ENCODE measurements around the gene LTB4R. TPM values are rescaled to one million over a fixed set of nuclear protein-coding genes. Genes with fewer than 3 reads are reported as not detected.

Gene LTB4R
- total RNA-seq, 2 donors from 2014 or later, result 8.9 to 13.1 TPM

DNA sequence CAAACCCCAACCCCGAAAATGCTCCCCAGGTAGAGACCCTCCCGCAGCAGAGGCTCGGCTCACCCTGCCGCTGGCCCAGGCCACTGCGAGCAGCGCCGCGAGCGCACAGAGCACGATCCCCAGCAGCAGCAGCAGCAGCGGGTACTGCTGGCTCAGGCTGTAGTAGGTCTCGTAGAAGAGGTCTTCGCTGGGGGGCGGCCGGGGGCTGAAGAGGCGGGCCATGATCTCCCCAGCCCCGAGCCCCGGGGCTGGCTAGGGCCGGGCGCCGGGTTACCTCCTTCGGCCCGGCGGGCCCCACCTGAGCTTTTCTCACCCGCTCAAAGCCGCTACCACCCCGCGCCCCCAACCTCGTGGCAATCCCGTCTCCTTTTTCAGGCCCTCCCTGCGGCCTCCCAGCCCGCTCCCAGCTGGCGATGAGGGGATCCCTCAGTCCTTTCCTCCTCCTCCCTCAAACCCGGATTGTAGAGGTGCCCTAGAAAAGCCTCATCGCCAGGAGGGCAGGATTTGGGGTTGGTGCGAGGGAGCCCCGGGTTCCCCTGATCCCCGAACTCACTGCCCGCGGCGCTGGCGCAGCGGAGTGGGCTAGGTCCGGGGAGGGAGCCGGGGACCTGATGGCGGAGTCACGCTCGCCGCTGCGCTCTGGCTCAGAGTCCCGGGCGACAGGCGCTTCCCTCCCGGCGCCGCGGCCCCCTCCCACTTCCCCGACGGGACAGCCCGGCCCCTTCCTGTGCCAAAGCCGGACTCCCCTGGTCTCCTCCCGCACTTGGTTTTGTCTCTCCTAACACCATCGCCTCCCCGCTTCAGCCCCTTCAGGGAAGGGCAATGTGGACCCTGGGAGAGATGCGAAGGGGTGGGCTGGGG is 23.4 kb downstream of the LTB4R start, which contains the start of gene ADCY4:
TSS of gene ADCY4 (minus strand) at position 641 of the 861 bp plus-strand sequence. CDS start at position 222, 419 bp downstream.
- H3K9me3 ChIP-seq, result no peaks in the 10 kb centered on the region
- TF ChIP-seq, protein P1, sequence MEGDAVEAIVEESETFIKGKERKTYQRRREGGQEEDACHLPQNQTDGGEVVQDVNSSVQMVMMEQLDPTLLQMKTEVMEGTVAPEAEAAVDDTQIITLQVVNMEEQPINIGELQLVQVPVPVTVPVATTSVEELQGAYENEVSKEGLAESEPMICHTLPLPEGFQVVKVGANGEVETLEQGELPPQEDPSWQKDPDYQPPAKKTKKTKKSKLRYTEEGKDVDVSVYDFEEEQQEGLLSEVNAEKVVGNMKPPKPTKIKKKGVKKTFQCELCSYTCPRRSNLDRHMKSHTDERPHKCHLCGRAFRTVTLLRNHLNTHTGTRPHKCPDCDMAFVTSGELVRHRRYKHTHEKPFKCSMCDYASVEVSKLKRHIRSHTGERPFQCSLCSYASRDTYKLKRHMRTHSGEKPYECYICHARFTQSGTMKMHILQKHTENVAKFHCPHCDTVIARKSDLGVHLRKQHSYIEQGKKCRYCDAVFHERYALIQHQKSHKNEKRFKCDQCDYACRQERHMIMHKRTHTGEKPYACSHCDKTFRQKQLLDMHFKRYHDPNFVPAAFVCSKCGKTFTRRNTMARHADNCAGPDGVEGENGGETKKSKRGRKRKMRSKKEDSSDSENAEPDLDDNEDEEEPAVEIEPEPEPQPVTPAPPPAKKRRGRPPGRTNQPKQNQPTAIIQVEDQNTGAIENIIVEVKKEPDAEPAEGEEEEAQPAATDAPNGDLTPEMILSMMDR (IDR thresholded peaks at IDR 0.05), result no peak
- H3K36me3 ChIP-seq, result no peaks in the 10 kb centered on the region
- peak within 1 kb of the TSS; percentile 64 for H3K4me3 ChIP-seq
- peaks cover 22 to 36% of the 10 kb centered on the region in 2 donors for H3K4me1 ChIP-seq (ENCODE audit: control insufficient read depth in 1 of 2, low read depth in 2 of 2)
- DNase-seq (ENCODE audit: low spot score) (no peak), ATAC-seq (ENCODE audit: insufficient number of reproducible peaks, low FRiP score, low read depth) (no peak)
- H3K27ac ChIP-seq, result no peak within 1 kb of the TSS
- peaks cover 3% of the 10 kb centered on the region for H3K27me3 ChIP-seq (replicated peaks; ENCODE audit: insufficient read depth)

DNA sequence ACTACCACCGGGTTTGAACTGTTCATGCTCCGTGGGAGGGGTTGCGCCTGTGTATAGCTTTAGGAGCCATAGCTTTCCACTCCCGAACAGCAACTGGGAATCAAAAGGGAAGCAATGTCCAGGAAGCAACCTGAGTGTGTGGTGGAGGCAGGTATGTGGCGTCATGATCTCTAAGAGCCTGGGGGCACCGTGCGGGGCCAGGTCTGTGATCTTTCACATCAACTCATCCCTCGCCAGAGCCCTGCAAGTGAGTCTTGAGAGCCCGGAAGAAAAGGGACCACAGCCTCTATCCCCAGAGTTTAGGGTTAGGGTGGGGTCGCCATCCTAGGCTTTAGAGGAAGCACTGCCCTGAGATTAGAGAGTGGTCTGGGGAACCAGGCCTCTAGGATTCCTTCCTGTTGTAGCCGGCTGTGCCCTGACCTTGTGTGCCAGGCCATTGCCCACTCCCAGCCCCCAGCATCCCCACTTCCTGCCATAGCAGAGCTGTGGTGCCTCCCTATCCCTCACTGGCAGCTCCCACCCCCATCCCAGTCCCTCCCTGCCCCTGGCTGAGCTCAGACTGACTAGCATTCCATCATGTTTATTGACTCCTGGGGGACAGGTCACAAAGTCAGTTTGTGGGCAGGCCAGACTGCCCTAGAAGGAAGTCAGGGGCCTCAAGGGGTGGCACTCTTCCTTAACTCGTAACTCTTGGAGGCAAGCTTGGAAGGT is 24.3 kb downstream of the LTB4R start:
- H3K36me3 ChIP-seq, result no peaks in the 10 kb centered on the region
- no peak overlapping the region for H3K27ac ChIP-seq
- no peak overlapping the region for H3K4me3 ChIP-seq
- ATAC-seq (ENCODE audit: insufficient number of reproducible peaks, low FRiP score, low read depth) (no peak), DNase-seq (ENCODE audit: low spot score) (no peak)
- peaks cover 22 to 36% of the 10 kb centered on the region in 2 donors for H3K4me1 ChIP-seq (ENCODE audit: control insufficient read depth in 1 of 2, low read depth in 2 of 2)
- TF ChIP-seq, protein P1 (IDR thresholded peaks at IDR 0.05), result no peak
- peaks cover 3% of the 10 kb centered on the region for H3K27me3 ChIP-seq (replicated peaks; ENCODE audit: insufficient read depth)
- H3K9me3 ChIP-seq, result no peaks in the 10 kb centered on the region

DNA sequence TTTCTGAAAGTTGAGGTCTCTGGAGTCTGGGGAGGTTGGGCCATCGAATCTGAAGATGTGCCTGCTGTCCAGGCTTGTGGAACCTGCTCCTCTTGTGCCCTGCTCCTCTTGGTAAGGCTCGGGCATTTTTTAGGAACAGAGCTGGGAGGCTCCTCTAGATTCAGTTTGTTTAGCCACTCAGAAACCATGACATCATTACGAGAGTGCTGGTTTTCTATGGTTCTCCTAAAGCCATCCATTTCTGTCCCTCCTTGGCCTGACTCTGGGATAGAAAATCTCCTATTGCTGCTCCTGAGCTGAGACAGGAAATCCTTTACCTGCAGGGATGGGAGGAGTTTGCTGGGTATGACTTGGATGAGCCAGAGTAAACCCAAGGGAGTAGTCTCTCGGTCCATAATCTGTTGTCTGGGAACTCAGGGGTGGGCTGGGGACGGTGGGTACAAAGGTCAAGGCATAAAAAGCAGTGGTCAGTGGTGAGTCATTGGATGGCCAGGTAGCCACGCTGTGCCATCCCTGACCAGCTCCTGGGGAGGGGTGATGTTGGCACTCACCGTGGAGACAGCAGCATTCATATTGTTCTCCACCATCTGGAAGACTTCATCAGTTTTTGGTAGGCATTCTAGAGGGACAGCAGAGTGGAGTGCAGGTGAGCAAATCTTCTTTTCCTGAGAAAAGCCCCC is 26.0 kb downstream of the LTB4R start:
- Histone ChIP-seq H3K27me3 (replicated peaks; ENCODE audit: insufficient read depth) (peaks cover 3% of the 10 kb centered on the region), H3K4me1 (ENCODE audit: control insufficient read depth in 1 of 2, low read depth in 2 of 2) (peaks cover 21 to 28% of the 10 kb centered on the region in 2 donors), H3K36me3 (no peaks in the 10 kb centered on the region), H3K27ac (no peak overlapping the region), H3K9me3 (no peaks in the 10 kb centered on the region), H3K4me3 (no peak overlapping the region)
- DNase-seq (ENCODE audit: low spot score) (no peak), ATAC-seq (ENCODE audit: insufficient number of reproducible peaks, low FRiP score, low read depth) (no peak)
- TF ChIP-seq, protein P1 (IDR thresholded peaks at IDR 0.05), result no peak

DNA sequence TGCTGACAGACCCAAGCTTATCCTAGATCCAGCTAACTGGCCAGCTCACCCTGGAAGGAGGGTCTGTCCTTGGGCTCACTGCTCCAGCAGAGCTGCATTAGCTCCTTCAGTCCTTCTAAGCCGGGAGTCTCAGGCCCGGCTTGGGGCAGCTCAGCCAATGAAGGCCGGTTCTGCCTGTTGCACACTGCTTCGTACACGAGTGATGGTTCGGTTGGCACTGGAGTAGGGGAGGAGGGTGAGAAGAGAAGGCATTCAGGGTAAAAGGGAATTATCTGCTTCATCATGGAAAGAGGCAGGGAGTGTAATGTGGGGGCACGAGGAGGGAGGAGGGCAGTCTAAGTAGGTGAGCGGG is 26.5 kb downstream of the LTB4R start:
- peaks cover 16 to 23% of the 10 kb centered on the region in 2 donors for H3K4me1 ChIP-seq (ENCODE audit: control insufficient read depth in 1 of 2, low read depth in 2 of 2)
- no peak overlapping the region for H3K27ac ChIP-seq
- H3K27me3 ChIP-seq (replicated peaks; ENCODE audit: insufficient read depth), result peaks cover 3% of the 10 kb centered on the region
- ATAC-seq (ENCODE audit: insufficient number of reproducible peaks, low FRiP score, low read depth) (no peak), DNase-seq (ENCODE audit: low spot score) (no peak)
- no peaks in the 10 kb centered on the region for H3K9me3 ChIP-seq
- no peak overlapping the region for H3K4me3 ChIP-seq
- H3K36me3 ChIP-seq, result no peaks in the 10 kb centered on the region
- TF ChIP-seq, protein P1 (IDR thresholded peaks at IDR 0.05), result no peak

DNA sequence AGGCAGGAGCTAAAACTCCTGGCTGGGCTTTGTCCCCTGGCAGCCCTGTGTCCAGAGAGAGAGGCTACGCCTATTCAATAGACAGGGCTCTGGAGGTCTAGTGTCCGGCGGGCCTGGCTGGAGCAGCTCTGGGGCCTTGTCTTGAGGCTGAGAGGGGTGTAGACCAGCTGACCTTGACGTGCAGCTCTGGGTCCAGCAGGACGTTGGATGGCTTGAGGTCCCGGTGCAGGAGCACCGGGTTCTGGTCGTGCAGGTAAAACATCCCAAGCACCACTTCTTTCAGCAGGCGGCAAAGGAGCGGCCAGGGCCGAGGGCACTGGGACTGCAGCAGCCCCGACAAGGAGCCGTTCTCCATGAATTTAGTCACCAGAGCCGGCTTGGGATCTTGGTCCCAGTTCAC is 27.5 kb downstream of the LTB4R start:
- H3K9me3 ChIP-seq, result no peaks in the 10 kb centered on the region
- ATAC-seq (ENCODE audit: insufficient number of reproducible peaks, low FRiP score, low read depth) (no peak), DNase-seq (ENCODE audit: low spot score) (no peak)
- H3K27ac ChIP-seq, result no peak overlapping the region
- peak overlapping the region; percentile 61 for H3K4me3 ChIP-seq
- no peaks in the 10 kb centered on the region for H3K36me3 ChIP-seq
- peaks cover 10 to 13% of the 10 kb centered on the region in 2 donors for H3K4me1 ChIP-seq (ENCODE audit: control insufficient read depth in 1 of 2, low read depth in 2 of 2)
- TF ChIP-seq, protein P1 (IDR thresholded peaks at IDR 0.05), result no peak
- H3K27me3 ChIP-seq (replicated peaks; ENCODE audit: insufficient read depth), result peaks cover 3% of the 10 kb centered on the region
